GM12878 (cell line): ENCODE data around the gene NUDT16L1. TPM values are rescaled to one million over a fixed set of nuclear protein-coding genes. Genes with fewer than 3 reads are reported as not detected.

Experiments
- ATAC-seq: fragments of 200-7000 bp; cut with Tn5 transposase; 3 replicates; pipeline ENCODE4 v1.9.1; 2020; ENCODE audit warnings: mild to moderate bottlenecking, moderate library complexity
- BruUV-seq: library from RNA; stranded (reverse); fragments of 400-500 nt; replicated peaks from 2 replicates; lab custom pipeline; 2021; lab: Mats Ljungman, UMichigan
- CTCF ChIA-PET: fragments of 300-600 bp; sonication (Branson Sonifier 250); formaldehyde crosslinking; extraction: SDS; loops from one replicate; lab custom pipeline; 2021; ENCODE audit warnings: inconsistent platforms; lab: Yijun Ruan, JAX
- POLR2A ChIA-PET: fragments of 350-600 bp; formaldehyde crosslinking; extraction: SDS; loops from one replicate; lab custom pipeline; 2021; ENCODE audit warnings: inconsistent platforms; lab: Charles Lee
- RAD21 ChIA-PET: fragments of 300-600 bp; sonication (Branson Sonifier 250); formaldehyde crosslinking; loops from one replicate; lab custom pipeline; 2023; ENCODE audit warnings: antibody characterized with exemption; ENCODE audit not compliant: unreplicated experiment; lab: Charles Lee
- SMC1A ChIA-PET: fragments of 300-600 bp; sonication (Branson Sonifier 250); formaldehyde crosslinking; loops from one replicate; lab custom pipeline; 2023; ENCODE audit not compliant: unreplicated experiment, uncharacterized antibody; lab: Charles Lee
- DNase-seq: peaks from one replicate; pipeline ENCODE4 v3.0.0-alpha.2; 2011; ENCODE audit warnings: low read depth, low spot score
- FAIRE-seq: peaks from 3 replicates; lab custom pipeline; 2011; peaks lifted over from hg19 to GRCh38; lab: Jason Lieb, UNC
- H2AFZ ChIP-seq: 2 replicates; pipeline ENCODE4 v1.6.0; 2011; ENCODE audit warnings: low read depth, low read length, control low read depth; ENCODE audit not compliant: control insufficient read depth
- H3K27ac ChIP-seq: 2 replicates; pipeline ENCODE4 v1.5.1; 2011; ENCODE audit warnings: control low read depth; ENCODE audit not compliant: control insufficient read depth, insufficient read depth
- H3K27me3 ChIP-seq, 2 experiments: replicated peaks in 1 of 2; 2 replicates each; pipeline versions ENCODE4 v1.6.0 to v1.6.1; 2011; ENCODE audit warnings: low read length in 1 of 2; ENCODE audit not compliant: control insufficient read depth in 2 of 2, insufficient read depth in 2 of 2
- H3K36me3 ChIP-seq, 2 experiments: 2 replicates each; pipeline ENCODE4 v1.5.1; 2011; ENCODE audit warnings: low read length in 1 of 2; ENCODE audit not compliant: control insufficient read depth in 2 of 2, insufficient read depth in 2 of 2
- H3K4me1 ChIP-seq: 2 replicates; pipeline ENCODE4 v1.6.1; 2011; ENCODE audit warnings: mild to moderate bottlenecking, low read length, moderate library complexity, mixed read lengths; ENCODE audit not compliant: control insufficient read depth, insufficient read depth
- H3K4me2 ChIP-seq: 2 replicates; pipeline ENCODE4 v1.6.0; 2011; ENCODE audit warnings: control low read depth; ENCODE audit not compliant: control insufficient read depth, insufficient read depth
- H3K4me3 ChIP-seq: fragments of 200-600 bp; sonication (generic); 2 replicates; pipeline ENCODE4 v1.5.1; 2016
- H3K79me2 ChIP-seq: 2 replicates; pipeline ENCODE4 v1.6.0; 2011; ENCODE audit warnings: low read length; ENCODE audit not compliant: control insufficient read depth, insufficient read depth
- H3K9ac ChIP-seq: 2 replicates; pipeline ENCODE4 v1.8.0; 2011; ENCODE audit warnings: low read length, control low read depth, mixed read lengths; ENCODE audit not compliant: control insufficient read depth, insufficient read depth
- H3K9me3 ChIP-seq: replicated peaks from 3 replicates; pipeline ENCODE4 v1.5.1; 2011; ENCODE audit warnings: mild to moderate bottlenecking, low read length; ENCODE audit not compliant: control insufficient read depth, insufficient read depth
- H4K20me1 ChIP-seq: 2 replicates; pipeline ENCODE4 v1.6.0; 2011; ENCODE audit not compliant: control insufficient read depth, insufficient read depth
- BCL11A ChIP-seq: IDR thresholded peaks from 2 replicates; pipeline ENCODE4 v1.6.1; 2011; ENCODE audit warnings: low read depth, low read length
- EGR1 ChIP-seq, 2 experiments: IDR thresholded peaks; 1 replicate in 1 of 2; 2 replicates in 1 of 2; pipeline ENCODE4 v1.6.1; 2011 to 2012; ENCODE audit warnings: low read depth in 2 of 2, low read length in 2 of 2, borderline replicate concordance in 1 of 2, mild to moderate bottlenecking in 1 of 2, moderate library complexity in 1 of 2
- IRF4 ChIP-seq: IDR thresholded peaks from 2 replicates; pipeline ENCODE4 v1.6.1; 2011; ENCODE audit warnings: low read depth, low read length
- KLF5 ChIP-seq: fragments of 450-650 bp; IDR thresholded peaks from 2 replicates; pipeline ENCODE4 v1.6.1; 2014; ENCODE audit warnings: mild to moderate bottlenecking; ENCODE audit not compliant: partially characterized antibody
- MTA2 ChIP-seq: fragments of 450-650 bp; IDR thresholded peaks from 2 replicates; pipeline ENCODE4 v1.6.1; 2016; ENCODE audit warnings: low read depth, mild to moderate bottlenecking, moderate library complexity
- NBN ChIP-seq: fragments of 450-650 bp; IDR thresholded peaks from 2 replicates; pipeline ENCODE4 v1.6.1; 2016
- NR2C1 ChIP-seq: fragments of 450-650 bp; IDR thresholded peaks from 2 replicates; pipeline ENCODE4 v1.6.1; 2017; ENCODE audit warnings: antibody characterized with exemption, mild to moderate bottlenecking, moderate library complexity
- NR2F1 ChIP-seq: fragments of 450-650 bp; conservative IDR thresholded peaks from 2 replicates; pipeline ENCODE4 v1.6.1; 2017; ENCODE audit warnings: mild to moderate bottlenecking
- POLR2A ChIP-seq: IDR thresholded peaks from 2 replicates; pipeline ENCODE4 v1.6.1; 2011; ENCODE audit warnings: low read depth, mild to moderate bottlenecking, low read length
- RBBP5 ChIP-seq: fragments of 200-600 bp; sonication (generic); conservative IDR thresholded peaks from 2 replicates; pipeline ENCODE4 v1.6.1; 2016
- WGBS: methylation state at CpG from one replicate; pipeline ENCODE4 v1.1.6; 2016; ENCODE audit warnings: low lambda C conversion rate; ENCODE audit not compliant: insufficient replicate concordance, insufficient coverage; ENCODE audit errors: missing lambda C conversion rate; 5-methylcytosine and 5-hydroxymethylcytosine counted together
- in situ Hi-C: fragments of 300-500 bp; cut with MboI; formaldehyde crosslinking; loops from 9 replicates; pipeline ENCODE4 v1.14.3; 2018; ENCODE audit warnings: mixed read lengths
- intact Hi-C: fragments of 100-400 bp; cut with micrococcal nuclease; formaldehyde crosslinking; loops from one replicate; pipeline ENCODE4 v1.14.2; 2022; ENCODE audit not compliant: unreplicated experiment
- polyA plus RNA-seq, 11 experiments: library from polyadenylated mRNA; depleted of rRNA in 4 of 11; unstranded in 6 of 11; stranded (reverse) in 5 of 11; fragments of >200 nt; fragmentation: Nextera tagmentation in 4 of 11; fragmentation: Illumina TruSeq in 1 of 11; extraction: Ambion mirVana in 4 of 11; extraction: Trizol in 1 of 11; gene quantifications; 1 replicate in 1 of 11; 2 replicates in 10 of 11; pipeline versions ENCODE4 v1.2.1 to v1.2.3, GENCODE V29; 2011 to 2016; ENCODE audit warnings: inconsistent platforms in 2 of 11, missing spikeins in 2 of 11, low read depth in 1 of 11
- total RNA-seq, 4 experiments: library from RNA; depleted of rRNA in 3 of 4; stranded (reverse); fragments of >200 nt in 3 of 4; fragmentation: Illumina TruSeq in 1 of 4; extraction: Trizol in 1 of 4; gene quantifications; 2 replicates each; pipeline versions ENCODE4 v1.2.1 to v1.2.3, GENCODE V29; 2013 to 2021
- TF ChIP-seq, protein P1 (sequence below): fragments of 450-650 bp; IDR thresholded peaks from 2 replicates; pipeline ENCODE4 v1.6.1; 2017; ENCODE audit warnings: mild to moderate bottlenecking
- TF ChIP-seq, protein P2 (sequence below): IDR thresholded peaks from 2 replicates; pipeline ENCODE4 v1.6.1; 2012; ENCODE audit warnings: low read length, inconsistent platforms

The NUDT16L1 gene
- total and polyA plus RNA-seq, 10 of the 15 experiments (the other 5 are each of a cell fraction or from before 2014, with no cell fraction given): 1.4 to 77.7 (median 28.9) TPM

DNA sequence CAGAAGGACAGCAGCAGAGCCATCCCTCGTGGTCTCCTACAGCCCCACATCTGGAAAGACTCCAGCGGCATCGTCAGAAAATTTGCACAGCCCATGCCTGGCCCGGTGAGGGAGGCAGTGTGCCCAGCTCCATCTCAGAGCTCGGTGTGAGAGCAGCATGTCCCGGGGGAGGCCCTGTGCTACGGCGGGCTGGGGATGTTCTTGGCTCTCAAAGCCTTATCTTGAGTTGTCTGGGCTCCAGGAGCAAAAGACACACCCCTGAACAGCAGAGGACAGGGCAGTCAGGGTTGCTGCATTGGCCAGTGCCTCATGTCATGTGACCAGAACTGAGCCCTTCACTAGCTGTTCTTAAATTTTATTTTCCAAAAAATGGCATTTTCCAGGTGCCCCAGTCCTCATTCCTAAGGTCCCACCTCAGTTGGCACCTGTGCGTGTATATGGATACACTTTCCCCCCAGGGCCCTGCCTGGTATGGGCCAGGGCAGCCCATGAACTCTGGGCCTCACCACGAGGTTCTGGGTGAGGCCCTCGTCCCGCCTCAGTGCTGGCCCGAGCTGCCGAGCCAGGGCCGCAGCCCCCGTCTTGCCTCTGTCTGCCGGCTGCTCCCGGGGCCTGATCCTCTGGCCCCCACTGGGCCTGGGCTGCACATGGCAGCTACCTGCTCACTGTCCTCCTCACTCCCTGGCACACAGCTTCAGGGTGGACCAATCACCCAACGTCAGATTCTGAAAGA, 3.0 kb downstream of the NUDT16L1 start:
- in situ Hi-C loops: no loop called here
- Histone ChIP-seq H3K79me2 (peaks cover 11% of the 10 kb centered on the region), H2AFZ (no peak overlapping the region), H3K4me3 (no peak overlapping the region), H3K27me3 (no peaks in the 10 kb centered on the region), H3K27ac (no peak overlapping the region), H4K20me1 (no peaks in the 10 kb centered on the region), H3K4me2 (no peak overlapping the region), H3K9me3 (no peaks in the 10 kb centered on the region), H3K4me1 (peaks cover 12% of the 10 kb centered on the region), H3K36me3 (peaks cover 5 to 36% of the 10 kb centered on the region in 2 experiments; a peak in 3 of 4 replicates), H3K9ac (no peak overlapping the region)
- CTCF ChIA-PET: interaction anchor here (1.0 to 1.8 kb wide), 2 partner anchors 39 to 293 kb away, joined by 4 to 9 read pairs; partner anchors contain the start of genes ANKS3 and DNAAF8
- 86% methylated on average over 19 of the region's 19 CpGs for WGBS
- SMC1A ChIA-PET: interaction anchor here (1.2 kb wide), 1 partner anchor 39 kb away, joined by 3 read pairs; no protein-coding TSS in a partner anchor
- ATAC-seq (no peak), FAIRE-seq (no peak), DNase-seq (no peak)
- POLR2A ChIA-PET: interaction anchor here (0.6 kb wide), 1 partner anchor 766 kb away, joined by 3 read pairs; no protein-coding TSS in a partner anchor
- no TSS peak for BruUV-seq
- intact Hi-C loops: no loop called here
- RAD21 ChIA-PET: interaction anchor here (1.5 kb wide), 1 partner anchor 106 kb away, joined by 4 read pairs; the partner anchor contains the start of gene ROGDI
- no peak for TF ChIP-seq NBN
- TF ChIP-seq POLR2A: peak; percentile 22; the same call in 1 of the 2 replicates

DNA sequence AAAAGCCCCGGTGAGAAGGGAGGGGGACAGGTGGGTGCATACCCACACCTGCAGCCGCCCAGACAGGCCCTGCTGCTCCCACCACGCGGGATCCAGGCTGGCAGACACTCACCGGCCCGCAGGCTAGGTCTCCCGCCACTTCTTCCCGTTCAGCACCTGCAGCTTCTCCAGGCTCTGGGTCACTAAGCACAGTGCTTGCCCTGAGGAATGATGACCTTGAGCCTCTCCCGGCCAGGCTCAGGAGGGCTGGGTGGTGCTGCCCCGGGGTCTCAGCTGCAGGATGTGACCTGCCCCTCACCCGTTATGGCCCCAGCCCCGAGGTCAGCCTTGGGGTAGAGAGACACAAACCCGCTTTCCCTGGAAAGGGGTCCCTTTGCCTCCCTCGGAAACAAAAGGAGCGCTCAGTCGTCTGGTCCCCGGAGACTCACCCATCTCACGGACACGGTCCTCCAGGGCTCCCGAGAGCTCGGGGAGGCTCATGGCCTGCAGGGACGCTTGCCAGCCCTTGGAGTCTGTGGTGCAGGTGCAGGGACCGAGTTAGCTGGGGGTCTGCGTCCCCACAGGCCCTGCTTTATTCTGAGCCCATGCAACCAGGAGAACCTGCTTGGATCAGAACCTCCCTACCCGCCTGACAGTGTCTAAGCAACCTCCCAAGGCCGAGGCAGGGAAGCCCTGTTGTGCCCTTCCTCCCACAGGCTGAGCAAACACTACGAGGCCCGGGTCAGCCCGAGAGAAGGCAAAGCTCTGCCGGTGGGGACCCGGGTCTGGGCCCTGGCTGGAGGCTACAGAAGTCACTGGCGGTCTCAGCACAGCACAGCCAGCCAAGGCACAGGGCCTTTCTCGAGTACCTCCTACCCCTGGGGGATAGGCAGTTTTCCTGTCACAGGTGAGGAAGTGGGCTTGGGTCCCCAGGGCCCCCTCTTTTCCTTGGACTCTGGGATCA, 3.8 kb downstream of the NUDT16L1 start:
- ATAC-seq (no peak), FAIRE-seq (no peak), DNase-seq (no peak)
- Histone ChIP-seq H3K9ac (no peak overlapping the region), H3K4me2 (no peak overlapping the region), H3K79me2 (peaks cover 11% of the 10 kb centered on the region), H2AFZ (no peak overlapping the region), H3K36me3 (peaks cover 10 to 42% of the 10 kb centered on the region in 2 experiments; a peak in 3 of 4 replicates), H4K20me1 (no peaks in the 10 kb centered on the region), H3K4me3 (no peak overlapping the region), H3K27me3 (no peaks in the 10 kb centered on the region), H3K9me3 (no peaks in the 10 kb centered on the region), H3K4me1 (peaks cover 12% of the 10 kb centered on the region), H3K27ac (no peak overlapping the region)
- WGBS: 76% methylated on average over 33 of the region's 33 CpGs
- ChIA-PET SMC1A (no interaction called here), POLR2A (interaction anchor here (0.6 kb wide), 1 partner anchor 767 kb away, joined by 3 read pairs; no protein-coding TSS in a partner anchor), CTCF (interaction anchor here (1.0 kb wide), 1 partner anchor 294 kb away, joined by 4 read pairs; no protein-coding TSS in a partner anchor), RAD21 (no interaction called here)
- in situ Hi-C loops (no loop called here), intact Hi-C loops (no loop called here)
- no TSS peak for BruUV-seq
- TF ChIP-seq BCL11A (no peak), MTA2 (no peak), NR2F1 (no peak), RBBP5 (no peak), IRF4 (no peak), EGR1 (IDR thresholded peaks at IDR 0.05; ENCODE audit: borderline replicate concordance in 1 of 2, low read depth in 2 of 2, low read length in 2 of 2) (no peak), POLR2A (no peak; the same call in 1 of the 2 replicates), KLF5 (no peak), NR2C1 (no peak)
- TF ChIP-seq, protein P1, sequence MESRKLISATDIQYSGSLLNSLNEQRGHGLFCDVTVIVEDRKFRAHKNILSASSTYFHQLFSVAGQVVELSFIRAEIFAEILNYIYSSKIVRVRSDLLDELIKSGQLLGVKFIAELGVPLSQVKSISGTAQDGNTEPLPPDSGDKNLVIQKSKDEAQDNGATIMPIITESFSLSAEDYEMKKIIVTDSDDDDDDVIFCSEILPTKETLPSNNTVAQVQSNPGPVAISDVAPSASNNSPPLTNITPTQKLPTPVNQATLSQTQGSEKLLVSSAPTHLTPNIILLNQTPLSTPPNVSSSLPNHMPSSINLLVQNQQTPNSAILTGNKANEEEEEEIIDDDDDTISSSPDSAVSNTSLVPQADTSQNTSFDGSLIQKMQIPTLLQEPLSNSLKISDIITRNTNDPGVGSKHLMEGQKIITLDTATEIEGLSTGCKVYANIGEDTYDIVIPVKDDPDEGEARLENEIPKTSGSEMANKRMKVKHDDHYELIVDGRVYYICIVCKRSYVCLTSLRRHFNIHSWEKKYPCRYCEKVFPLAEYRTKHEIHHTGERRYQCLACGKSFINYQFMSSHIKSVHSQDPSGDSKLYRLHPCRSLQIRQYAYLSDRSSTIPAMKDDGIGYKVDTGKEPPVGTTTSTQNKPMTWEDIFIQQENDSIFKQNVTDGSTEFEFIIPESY: no peak
- TF ChIP-seq, protein P2, sequence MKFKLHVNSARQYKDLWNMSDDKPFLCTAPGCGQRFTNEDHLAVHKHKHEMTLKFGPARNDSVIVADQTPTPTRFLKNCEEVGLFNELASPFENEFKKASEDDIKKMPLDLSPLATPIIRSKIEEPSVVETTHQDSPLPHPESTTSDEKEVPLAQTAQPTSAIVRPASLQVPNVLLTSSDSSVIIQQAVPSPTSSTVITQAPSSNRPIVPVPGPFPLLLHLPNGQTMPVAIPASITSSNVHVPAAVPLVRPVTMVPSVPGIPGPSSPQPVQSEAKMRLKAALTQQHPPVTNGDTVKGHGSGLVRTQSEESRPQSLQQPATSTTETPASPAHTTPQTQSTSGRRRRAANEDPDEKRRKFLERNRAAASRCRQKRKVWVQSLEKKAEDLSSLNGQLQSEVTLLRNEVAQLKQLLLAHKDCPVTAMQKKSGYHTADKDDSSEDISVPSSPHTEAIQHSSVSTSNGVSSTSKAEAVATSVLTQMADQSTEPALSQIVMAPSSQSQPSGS: no peak
